HEK293 (cell line): ENCODE results near the gene VRTN.

ENCODE experiments used
- CTCF ChIP-seq: fragments of 450-650 bp; formaldehyde crosslinking; IDR thresholded peaks from 2 replicates; pipeline ENCODE4 v1.5.1; 2016; ENCODE audit warnings: missing biosample characterization, missing genetic modification characterization
- GLIS2 ChIP-seq: fragments of 450-650 bp; formaldehyde crosslinking; IDR thresholded peaks from 2 replicates; pipeline ENCODE4 v1.5.1; 2016; ENCODE audit warnings: missing biosample characterization, missing genetic modification characterization
- MYNN ChIP-seq: fragments of 450-650 bp; formaldehyde crosslinking; IDR thresholded peaks from 2 replicates; pipeline ENCODE4 v1.5.1; 2016; ENCODE audit warnings: missing biosample characterization, missing genetic modification characterization, borderline replicate concordance
- SALL2 ChIP-seq: fragments of 450-650 bp; formaldehyde crosslinking; IDR thresholded peaks from 2 replicates; pipeline ENCODE4 v1.5.0; 2017; ENCODE audit warnings: missing biosample characterization, mild to moderate bottlenecking, missing genetic modification characterization, borderline replicate concordance
- YY2 ChIP-seq: fragments of 450-650 bp; formaldehyde crosslinking; IDR thresholded peaks from 2 replicates; pipeline ENCODE4 v1.5.1; 2016; ENCODE audit warnings: missing biosample characterization, missing genetic modification characterization
- ZFHX2 ChIP-seq: fragments of 450-650 bp; formaldehyde crosslinking; conservative IDR thresholded peaks from 2 replicates; pipeline ENCODE4 v1.5.1; 2016; ENCODE audit warnings: missing biosample characterization, missing genetic modification characterization
- ZNF19 ChIP-seq: fragments of 450-650 bp; formaldehyde crosslinking; IDR thresholded peaks from 2 replicates; pipeline ENCODE4; 2016; ENCODE audit warnings: missing biosample characterization, missing genetic modification characterization, low read depth
- ZNF274 ChIP-seq, 2 experiments: fragments of 200-500 bp in 1 of 2; fragments of 450-650 bp in 1 of 2; sonication (Bioruptor generic) in 1 of 2; formaldehyde crosslinking in 1 of 2; IDR thresholded peaks; 2 replicates each; pipeline versions ENCODE4 v1.5.1 to v1.6.1; 2014 to 2016; ENCODE audit warnings: borderline replicate concordance in 1 of 2, inconsistent platforms in 1 of 2, low read length in 1 of 2, missing biosample characterization in 1 of 2, missing genetic modification characterization in 1 of 2
- ZNF350 ChIP-seq: fragments of 450-650 bp; formaldehyde crosslinking; IDR thresholded peaks from 2 replicates; pipeline ENCODE4 v1.5.0; 2017; ENCODE audit warnings: missing biosample characterization, mild to moderate bottlenecking, missing genetic modification characterization
- ZNF777 ChIP-seq: fragments of 450-650 bp; formaldehyde crosslinking; IDR thresholded peaks from 2 replicates; pipeline ENCODE4 v1.5.1; 2017; ENCODE audit warnings: missing biosample characterization, missing genetic modification characterization, borderline replicate concordance

GRCh38 chr14:74403619-74404417 is 55.5 kb downstream of the VRTN start:
- TF ChIP-seq YY2 (tag by site-specific recombination) (no peak), CTCF (tag by site-specific recombination) (no peak), SALL2 (tag by site-specific recombination) (no peak), ZFHX2 (no peak), ZNF777 (tag by site-specific recombination) (no peak), ZNF274 (IDR thresholded peaks at IDR 0.05; ENCODE audit: low read length) (no peak), ZNF274 (tag by site-specific recombination; IDR thresholded peaks at IDR 0.05; ENCODE audit: borderline replicate concordance) (no peak), MYNN (tag by site-specific recombination) (no peak), GLIS2 (tag by site-specific recombination) (no peak), ZNF19 (tag by site-specific recombination) (no peak), ZNF350 (tag by site-specific recombination) (no peak)
